ENCODE measurements around the gene TOMM6.
A peak's percentile ranks its signal among the peaks of the same experiment; 100 is the strongest.
"Not testable (repeated sequence)": the region's sequence is repeated elsewhere in the genome, so short reads cannot be mapped to it uniquely, and the experiment has no call there.

Gene TOMM6

GRCh38 chr6:41785689-41786450 is 1.6 kb upstream of the TOMM6 start:
- no peak for DNase-seq

GRCh38 chr6:41786451-41787218 is 859 bp upstream of the TOMM6 start:
- peak; percentile 78 for DNase-seq

- DNase-seq, result no peak
Observed at GRCh38 chr6:41789390-41789724, 1.9 kb downstream of the TOMM6 start.

GRCh38 chr6:41790045-41790444 is 2.6 kb downstream of the TOMM6 start:
- DNase-seq, result no peak

- no peak for DNase-seq
Observed at GRCh38 chr6:41791305-41791704, 3.8 kb downstream of the TOMM6 start.

- no peak for DNase-seq
Observed at GRCh38 chr6:41791984-41792383, 4.5 kb downstream of the TOMM6 start.

GRCh38 chr6:41796474-41796873 is 9.0 kb downstream of the TOMM6 start:
- no peak for DNase-seq

- no peak for DNase-seq
Observed at GRCh38 chr6:41798901-41799558, 11.5 kb downstream of the TOMM6 start.

GRCh38 chr6:41799559-41799911 is 12.0 kb downstream of the TOMM6 start:
- no peak for DNase-seq

GRCh38 chr6:41801380-41801779 is 13.9 kb downstream of the TOMM6 start:
- no peak for DNase-seq

- no peak for DNase-seq
Observed at GRCh38 chr6:41805830-41806774, 18.6 kb downstream of the TOMM6 start.

GRCh38 chr6:41811095-41811494 is 23.6 kb downstream of the TOMM6 start:
- DNase-seq, result no peak

- DNase-seq, result not testable (repeated sequence)
Observed at GRCh38 chr6:41811946-41812345, 24.5 kb downstream of the TOMM6 start.

- no peak for DNase-seq
Observed at GRCh38 chr6:41813469-41813868, 26.0 kb downstream of the TOMM6 start.

- DNase-seq, result no peak
Observed at GRCh38 chr6:41813956-41814355, 26.5 kb downstream of the TOMM6 start.

GRCh38 chr6:41814629-41815028 is 27.1 kb downstream of the TOMM6 start:
- DNase-seq, result no peak

- DNase-seq, result no peak
Observed at GRCh38 chr6:41815587-41815986, 28.1 kb downstream of the TOMM6 start.

- no peak for DNase-seq
Observed at GRCh38 chr6:41818271-41819054, 31.0 kb downstream of the TOMM6 start.

- DNase-seq, result no peak
Observed at GRCh38 chr6:41821266-41821665, 33.8 kb downstream of the TOMM6 start.

- no peak for DNase-seq
Observed at GRCh38 chr6:41822021-41822420, 34.5 kb downstream of the TOMM6 start.

GRCh38 chr6:41823178-41823577 is 35.7 kb downstream of the TOMM6 start:
- no peak for DNase-seq
